GM11168 (cell line): Measurements from ENCODE around the gene TMEM219.
"Not testable (repeated sequence)": the region's sequence is repeated elsewhere in the genome, so short reads cannot be mapped to it uniquely, and the experiment has no call there.

Experiments
- in situ Hi-C: fragments of 300-500 bp; cut with MboI; formaldehyde crosslinking; loops from one replicate; pipeline ENCODE4 v1.12.0; 2022; ENCODE audit warnings: low sequenced_read_pairs; ENCODE audit not compliant: unreplicated experiment

Gene TMEM219

GRCh38 chr16:29950806-29951461 lies 10.9 kb upstream of the TMEM219 start:
- in situ Hi-C loops, result no loop called here

- in situ Hi-C loops, result no loop called here
Measured at GRCh38 chr16:29951625-29952365, 10.1 kb upstream of the TMEM219 start.

GRCh38 chr16:29958756-29959155 lies 3.1 kb upstream of the TMEM219 start:
- in situ Hi-C loops, result no loop called here

GRCh38 chr16:29959293-29959692 lies 2.6 kb upstream of the TMEM219 start:
- in situ Hi-C loops, result no loop called here

GRCh38 chr16:29959821-29960220 lies 2.1 kb upstream of the TMEM219 start:
- in situ Hi-C loops, result not testable (repeated sequence)

- in situ Hi-C loops, result no loop called here
Measured at GRCh38 chr16:29961127-29961478, 776 bp upstream of the TMEM219 start.

- in situ Hi-C loops, result no loop called here
Measured at GRCh38 chr16:29962344-29962994, 590 bp downstream of the TMEM219 start.

- in situ Hi-C loops, result no loop called here
Measured at GRCh38 chr16:29963021-29963743, 1.3 kb downstream of the TMEM219 start.

GRCh38 chr16:29968205-29968604 lies 6.3 kb downstream of the TMEM219 start:
- in situ Hi-C loops, result no loop called here

- in situ Hi-C loops, result no loop called here
Measured at GRCh38 chr16:29971304-29971703, 9.4 kb downstream of the TMEM219 start.

GRCh38 chr16:29972500-29972899 lies 10.6 kb downstream of the TMEM219 start:
- in situ Hi-C loops, result no loop called here

GRCh38 chr16:29972992-29973383 lies 11.1 kb downstream of the TMEM219 start:
- in situ Hi-C loops, result no loop called here

GRCh38 chr16:29973384-29974246 lies 11.7 kb downstream of the TMEM219 start, which contains the start of gene TAOK2:
Gene TAOK2, plus strand, starts transcription at chr16:29973868. Its CDS starts 3,905 bp downstream, at chr16:29977773.
- in situ Hi-C loops, result no loop called here

- in situ Hi-C loops, result no loop called here
Measured at GRCh38 chr16:29974291-29975133, 12.6 kb downstream of the TMEM219 start.

GRCh38 chr16:29975134-29975538 lies 13.3 kb downstream of the TMEM219 start:
- in situ Hi-C loops, result no loop called here

- in situ Hi-C loops, result no loop called here
Measured at GRCh38 chr16:29975811-29976511, 14.1 kb downstream of the TMEM219 start.

- in situ Hi-C loops, result no loop called here
Measured at GRCh38 chr16:29977063-29977825, 15.4 kb downstream of the TMEM219 start.

GRCh38 chr16:29978081-29978480 lies 16.2 kb downstream of the TMEM219 start:
- in situ Hi-C loops, result no loop called here
